ENCODE measurements around the gene NAA25. TPM values are rescaled to one million over a fixed set of nuclear protein-coding genes. Genes with fewer than 3 reads are reported as not detected.
"Not testable (repeated sequence)": the region's sequence is repeated elsewhere in the genome, so short reads cannot be mapped to it uniquely, and the experiment has no call there.

NAA25 gene
- total RNA-seq, 3 donors from 2014 or later = 16.8 to 29.2 (median 17.9) TPM

GRCh38 chr12:112105891-112106290, 2.7 kb downstream of the NAA25 start:
- no peaks in the 10 kb centered on the region for H3K9me3 ChIP-seq
- DNase-seq (no peak), ATAC-seq (no peak)
- H3K4me3 ChIP-seq = no peak overlapping the region
- no peak for TF ChIP-seq CTCF (IDR thresholded peaks at IDR 0.05)
- intact Hi-C loops (cut with DNase I, micrococcal nuclease) = no loop called here
- H3K4me1 ChIP-seq (ENCODE audit: low read depth) = peaks cover 17% of the 10 kb centered on the region
- H3K36me3 ChIP-seq (ENCODE audit: low read depth) = peaks cover 2% of the 10 kb centered on the region

- no peak for ATAC-seq
- DNase-seq = no peak
- H3K9me3 ChIP-seq = no peaks in the 10 kb centered on the region
- H3K4me1 ChIP-seq (ENCODE audit: low read depth) = peaks cover 17% of the 10 kb centered on the region
- H3K36me3 ChIP-seq (ENCODE audit: low read depth) = peaks cover 2% of the 10 kb centered on the region
- no peak overlapping the region for H3K4me3 ChIP-seq
- TF ChIP-seq CTCF (IDR thresholded peaks at IDR 0.05) = no peak
- intact Hi-C loops (cut with DNase I, micrococcal nuclease) = no loop called here
Measured at GRCh38 chr12:112103758-112104503, 4.7 kb downstream of the NAA25 start.

- peaks cover 17% of the 10 kb centered on the region for H3K4me1 ChIP-seq (ENCODE audit: low read depth)
- H3K4me3 ChIP-seq; ATAC-seq; intact Hi-C loops (cut with DNase I, micrococcal nuclease); DNase-seq; H3K9me3 ChIP-seq; H3K36me3 ChIP-seq (ENCODE audit: low read depth): not testable (repeated sequence)
Measured at GRCh38 chr12:112102746-112103145, 5.8 kb downstream of the NAA25 start.

- DNase-seq (no peak), ATAC-seq (no peak)
- no peak for TF ChIP-seq CTCF (IDR thresholded peaks at IDR 0.05)
- intact Hi-C loops (cut with DNase I, micrococcal nuclease) = no loop called here
- Histone ChIP-seq H3K36me3 (ENCODE audit: low read depth) (peaks cover 2% of the 10 kb centered on the region), H3K4me3 (no peak overlapping the region), H3K9me3 (no peaks in the 10 kb centered on the region), H3K4me1 (ENCODE audit: low read depth) (peaks cover 12% of the 10 kb centered on the region)
Measured at GRCh38 chr12:112102127-112102526, 6.5 kb downstream of the NAA25 start.

- H3K4me3 ChIP-seq; H3K9me3 ChIP-seq; intact Hi-C loops (cut with DNase I, micrococcal nuclease); ATAC-seq; H3K36me3 ChIP-seq (ENCODE audit: low read depth); H3K4me1 ChIP-seq (ENCODE audit: low read depth); DNase-seq: not testable (repeated sequence)
Measured at GRCh38 chr12:112100500-112100899, 8.1 kb downstream of the NAA25 start.

- TF ChIP-seq CTCF (IDR thresholded peaks at IDR 0.05) = no peak
- intact Hi-C loops (cut with DNase I, micrococcal nuclease) = no loop called here
- no peak overlapping the region for H3K4me3 ChIP-seq
- DNase-seq = no peak
- H3K36me3 ChIP-seq (ENCODE audit: low read depth) = peaks cover 2% of the 10 kb centered on the region
- no peak for ATAC-seq
- no peaks in the 10 kb centered on the region for H3K9me3 ChIP-seq
- no peaks in the 10 kb centered on the region for H3K4me1 ChIP-seq (ENCODE audit: low read depth)
Measured at GRCh38 chr12:112097641-112098040, 10.9 kb downstream of the NAA25 start.

GRCh38 chr12:112096667-112097066, 11.9 kb downstream of the NAA25 start:
- TF ChIP-seq CTCF (IDR thresholded peaks at IDR 0.05) = no peak
- Histone ChIP-seq H3K4me3 (no peak overlapping the region), H3K9me3 (no peaks in the 10 kb centered on the region), H3K4me1 (ENCODE audit: low read depth) (no peaks in the 10 kb centered on the region), H3K36me3 (ENCODE audit: low read depth) (peaks cover 2% of the 10 kb centered on the region)
- DNase-seq (no peak), ATAC-seq (peak; percentile 75)
- intact Hi-C loops (cut with DNase I, micrococcal nuclease) = no loop called here
